Motor neuron (in vitro differentiated cells): ENCODE measurements around the gene UCP1. TPM values are rescaled to one million over a fixed set of nuclear protein-coding genes. Genes with fewer than 3 reads are reported as not detected.

Experiments used
- ATAC-seq, 8 experiments: fragments of 200-7000 bp; cut with Tn5 transposase; replicated peaks in 6 of 8; 2 replicates each; pipeline ENCODE4 v1.8.0; 2021; ENCODE audit warnings: mild to moderate bottlenecking in 8 of 8, moderate library complexity in 8 of 8
- H3K27ac ChIP-seq, 2 donors: fragments of 250-450 bp; sonication (Bioruptor Pico); 2 replicates each; pipeline ENCODE4 v1.9.0; 2021; ENCODE audit warnings: antibody characterized with exemption in 2 of 2, mild to moderate bottlenecking in 2 of 2, moderate library complexity in 1 of 2
- H3K4me1 ChIP-seq, 2 donors: fragments of 250-450 bp; sonication (Bioruptor Pico); replicated peaks in 1 of 2; 2 replicates each; pipeline ENCODE4 v1.6.1; 2021; ENCODE audit warnings: antibody characterized with exemption in 2 of 2, mild to moderate bottlenecking in 2 of 2, moderate library complexity in 1 of 2
- H3K4me3 ChIP-seq, 5 donors: fragments of 250-450 bp; sonication (Bioruptor Pico); 2 replicates each; pipeline ENCODE4 v1.9.0; 2021; ENCODE audit warnings: antibody characterized with exemption in 5 of 5, mild to moderate bottlenecking in 5 of 5, moderate library complexity in 4 of 5
- WGBS, 10 experiments: fragments of 450-650 bp; shearing (Covaris generic); methylation state at CpG; one replicate each; pipeline ENCODE4 v1.0.0; 2022; 5-methylcytosine and 5-hydroxymethylcytosine counted together
- in situ Hi-C, 9 experiments: fragments of 400-800 bp; cut with MboI; loops; one replicate each; pipeline ENCODE4 v1.15.0; 2021; ENCODE audit warnings: low sequenced_read_pairs in 9 of 9, low pct_unique_long_range_greater_than_20kb in 2 of 9; ENCODE audit not compliant: unreplicated experiment in 9 of 9
- total RNA-seq, 8 experiments: library from RNA; unstranded; fragments of 300-600 nt; gene quantifications; 2 replicates each; pipeline versions ENCODE4 v1.2.3 to v1.2.4, GENCODE V29; 2022

Gene UCP1
- total RNA-seq, 8 experiments from 2014 or later = 0.16 to 0.54 (median 0.29) TPM; not detected in 3

DNA sequence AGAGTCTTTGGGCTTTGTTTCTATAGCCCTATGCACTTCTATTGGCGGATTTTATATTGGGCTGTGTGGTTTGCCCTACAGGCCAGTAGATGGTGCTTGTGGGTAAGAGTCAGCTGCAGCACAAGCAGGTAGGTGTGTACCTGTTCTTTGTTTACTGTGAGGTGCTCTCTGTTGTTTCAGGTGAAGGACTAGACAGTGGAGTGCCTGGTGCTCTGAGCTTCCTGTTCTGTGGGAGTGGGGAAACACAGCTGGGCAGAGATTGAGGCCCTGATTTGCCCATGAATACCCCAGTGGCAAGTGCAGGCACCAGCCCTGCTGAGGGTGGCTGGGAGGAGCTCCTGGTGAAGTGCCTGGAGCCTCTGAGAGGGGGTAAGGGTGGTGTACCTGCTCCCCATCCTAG is 26.3 kb upstream of the UCP1 start:
- peak in 3 of 8 experiments; percentile 53 to 77 (median 67) for ATAC-seq
- in situ Hi-C loops = no loop called here
- WGBS, 10 experiments = 0 to 100% (median 71%) methylated on average over 1 of the region's 1 CpG; no CpG with 5 or more reads in 5 of the 10 experiments
- Histone ChIP-seq H3K4me1 (no peaks in the 10 kb centered on the region), H3K27ac (no peak overlapping the region), H3K4me3 (no peak overlapping the region)

DNA sequence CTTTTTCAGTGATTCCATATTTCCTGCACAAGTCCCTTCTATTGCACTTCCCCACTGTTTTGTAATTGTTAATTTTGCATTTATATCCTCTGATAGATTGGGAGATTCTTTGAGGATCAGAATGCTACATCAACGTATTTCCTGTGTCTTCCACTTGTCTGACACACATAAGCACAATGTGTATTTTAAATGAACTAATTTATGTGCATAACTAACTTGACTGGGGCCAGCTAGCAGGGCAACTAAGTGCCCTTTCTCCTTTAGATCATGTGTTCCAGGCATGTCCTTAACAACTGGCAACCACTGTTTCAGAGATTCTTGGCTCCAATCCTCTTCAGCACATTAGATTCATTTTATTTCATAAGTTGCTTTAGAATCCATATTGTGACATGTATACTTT is 15.7 kb upstream of the UCP1 start:
- H3K4me3 ChIP-seq = no peak overlapping the region
- peak in 2 of 8 experiments; percentile 64 to 76 for ATAC-seq
- WGBS, 10 experiments = 0 to 67% (median 50%) methylated on average over 1 of the region's 1 CpG; no CpG with 5 or more reads in 3 of the 10 experiments
- peaks cover 3 to 6% of the 10 kb centered on the region in 2 donors for H3K4me1 ChIP-seq
- no peak overlapping the region for H3K27ac ChIP-seq
- in situ Hi-C loops = no loop called here

DNA sequence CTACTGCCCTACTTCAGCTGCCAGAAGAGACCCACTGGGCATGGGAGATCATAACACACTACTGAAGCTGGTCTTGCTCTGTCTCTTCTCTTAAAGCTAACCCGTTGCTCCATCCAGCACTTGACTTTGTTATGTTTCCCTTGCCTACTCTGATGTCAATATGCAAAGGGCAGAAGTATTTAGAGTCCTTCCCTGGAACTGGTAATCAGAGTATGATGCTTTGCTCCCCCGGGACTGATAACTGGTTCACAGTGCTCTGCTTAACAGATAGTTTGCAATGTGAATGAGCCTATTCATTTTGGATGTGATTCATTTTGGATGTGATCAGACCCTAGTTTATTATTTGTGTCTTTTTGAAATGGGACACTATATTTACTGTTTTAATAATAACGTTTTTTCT is 12.3 kb upstream of the UCP1 start:
- WGBS, 10 experiments = 0 to 79% (median 51%) methylated on average over 1 to 3 of the region's 3 CpGs
- no peak overlapping the region for H3K4me3 ChIP-seq
- peaks cover 3 to 6% of the 10 kb centered on the region in 2 donors for H3K4me1 ChIP-seq
- ATAC-seq = peak in 2 of 8 experiments; percentile 30 to 77
- in situ Hi-C loops = no loop called here
- no peak overlapping the region for H3K27ac ChIP-seq

DNA sequence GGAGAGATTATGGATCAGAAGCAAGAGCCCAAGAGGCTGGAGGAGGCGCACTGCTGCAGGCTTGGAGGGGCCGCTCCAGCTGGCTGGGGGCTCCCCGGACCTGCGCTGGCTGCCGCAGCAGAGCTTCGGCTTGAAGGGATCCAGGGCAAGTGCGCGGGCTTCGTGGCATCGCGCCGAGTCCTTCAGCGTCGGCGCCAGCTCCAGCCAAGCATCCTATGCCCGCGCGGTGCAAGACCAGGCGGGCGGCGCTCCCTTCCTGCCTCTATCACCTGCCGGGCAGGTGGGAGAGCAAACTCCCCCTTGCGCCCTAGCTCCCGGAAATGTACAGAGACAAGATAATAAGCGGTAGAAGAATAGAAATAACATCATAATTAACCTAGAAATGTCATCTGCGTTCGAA is 10.5 kb upstream of the UCP1 start:
- in situ Hi-C loops = no loop called here
- Histone ChIP-seq H3K4me1 (peaks cover 3 to 6% of the 10 kb centered on the region in 2 donors), H3K4me3 (no peak overlapping the region), H3K27ac (no peak overlapping the region)
- 0 to 91% (median 30%) methylated on average over 2 to 19 of the region's 27 CpGs; no CpG with 5 or more reads in 1 of the 10 experiments for WGBS, 10 experiments
- peak in 1 of 8 experiments; percentile 46 for ATAC-seq

DNA sequence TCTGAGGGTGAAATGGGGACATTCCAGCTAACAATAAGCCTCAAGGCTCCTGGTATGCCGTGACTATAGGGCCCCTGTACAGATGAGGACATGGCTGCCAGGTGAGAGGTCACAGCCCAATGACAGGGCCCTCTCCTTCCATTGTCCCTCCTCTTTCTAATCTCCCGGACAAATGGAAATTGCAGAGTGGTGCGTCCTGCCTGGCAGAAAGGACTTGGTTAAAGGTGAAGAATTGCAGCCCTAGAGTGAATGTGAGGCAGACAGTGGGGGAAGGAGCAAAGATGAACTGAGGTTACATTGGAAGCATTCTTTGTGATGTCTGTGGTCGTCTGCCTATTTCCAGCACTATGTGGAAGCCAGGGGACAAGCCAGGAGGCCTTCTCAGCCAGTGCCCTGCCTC is 6.7 kb upstream of the UCP1 start:
- no peak overlapping the region for H3K27ac ChIP-seq
- H3K4me3 ChIP-seq = no peak overlapping the region
- in situ Hi-C loops = no loop called here
- no peaks in the 10 kb centered on the region for H3K4me1 ChIP-seq
- ATAC-seq = no peak
- 0 to 74% (median 50%) methylated on average over 1 to 4 of the region's 4 CpGs; no CpG with 5 or more reads in 3 of the 10 experiments for WGBS, 10 experiments

DNA sequence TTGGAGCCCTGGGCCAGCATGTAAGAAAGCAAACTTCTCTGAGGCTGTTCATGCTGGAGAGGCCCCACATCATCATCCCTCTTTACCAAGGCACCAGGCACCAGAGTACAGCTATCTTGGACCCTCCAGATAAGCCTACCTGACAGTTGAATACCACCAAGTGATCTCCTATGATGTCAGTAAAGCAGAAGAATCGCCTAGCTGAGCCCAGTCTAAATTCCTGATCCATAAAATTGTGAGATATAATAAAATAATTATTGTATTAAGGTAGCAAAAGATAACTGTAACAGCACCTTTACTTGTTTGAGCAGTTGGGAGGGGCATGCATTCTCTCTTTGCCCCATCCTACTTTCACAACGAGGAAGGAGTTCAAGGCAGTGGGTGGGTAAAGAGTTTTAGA is 2.9 kb upstream of the UCP1 start:
- Histone ChIP-seq H3K27ac (no peak overlapping the region), H3K4me1 (peaks cover 0 to 10% of the 10 kb centered on the region in 2 donors), H3K4me3 (no peak overlapping the region)
- WGBS, 10 experiments = 0 to 86% (median 59%) methylated on average over 1 to 2 of the region's 2 CpGs; no CpG with 5 or more reads in 1 of the 10 experiments
- no peak for ATAC-seq
- in situ Hi-C loops = no loop called here

DNA sequence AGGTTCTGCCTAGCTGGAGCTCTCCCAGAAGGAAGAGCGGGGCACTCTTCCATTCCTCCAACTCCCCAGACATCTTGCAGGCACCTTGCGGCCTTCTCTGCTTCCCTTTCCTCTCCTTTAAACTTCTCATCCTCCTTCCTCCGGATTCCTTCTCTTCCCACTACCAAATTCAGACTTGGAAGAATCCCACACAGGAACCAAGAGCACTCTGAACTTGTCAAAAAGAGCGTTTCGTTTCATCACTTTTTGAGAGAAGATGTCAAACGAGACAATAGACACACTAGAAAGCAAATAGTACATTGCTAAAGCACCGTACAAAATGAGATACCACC is 512 bp upstream of the UCP1 start:
- WGBS, 10 experiments = 22 to 54% (median 36%) methylated on average over 2 to 6 of the region's 7 CpGs; no CpG with 5 or more reads in 5 of the 10 experiments
- peak overlapping the region; percentile 30 to 40 (median 31) for H3K4me3 ChIP-seq
- H3K27ac ChIP-seq = no peak overlapping the region
- in situ Hi-C loops = no loop called here
- peaks cover 0 to 10% of the 10 kb centered on the region in 2 donors for H3K4me1 ChIP-seq
- no peak for ATAC-seq

DNA sequence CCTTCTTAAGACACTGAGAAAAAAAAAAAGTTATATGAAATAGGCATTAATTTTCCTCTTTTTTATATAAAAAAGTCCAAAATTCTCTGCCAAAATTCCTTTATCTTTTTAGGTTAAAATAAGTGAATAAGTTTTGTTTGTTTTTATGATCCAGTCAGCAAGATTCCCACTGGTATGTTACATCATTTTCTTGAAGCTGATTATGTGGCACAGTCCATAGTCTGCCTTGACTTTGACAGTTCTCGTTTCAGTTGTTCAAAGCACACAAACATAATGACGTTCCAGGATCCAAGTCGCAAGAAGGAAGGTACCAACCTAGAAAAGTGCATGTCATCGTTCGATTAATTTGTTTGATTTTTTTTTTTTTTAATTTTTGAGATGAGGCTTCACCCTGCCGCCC is 9.1 kb downstream of the UCP1 start:
- no peaks in the 10 kb centered on the region for H3K4me1 ChIP-seq
- WGBS, 10 experiments = 47 to 100% (median 90%) methylated on average over 2 to 6 of the region's 6 CpGs
- no peak overlapping the region for H3K4me3 ChIP-seq
- in situ Hi-C loops = no loop called here
- H3K27ac ChIP-seq = no peak overlapping the region
- no peak for ATAC-seq

DNA sequence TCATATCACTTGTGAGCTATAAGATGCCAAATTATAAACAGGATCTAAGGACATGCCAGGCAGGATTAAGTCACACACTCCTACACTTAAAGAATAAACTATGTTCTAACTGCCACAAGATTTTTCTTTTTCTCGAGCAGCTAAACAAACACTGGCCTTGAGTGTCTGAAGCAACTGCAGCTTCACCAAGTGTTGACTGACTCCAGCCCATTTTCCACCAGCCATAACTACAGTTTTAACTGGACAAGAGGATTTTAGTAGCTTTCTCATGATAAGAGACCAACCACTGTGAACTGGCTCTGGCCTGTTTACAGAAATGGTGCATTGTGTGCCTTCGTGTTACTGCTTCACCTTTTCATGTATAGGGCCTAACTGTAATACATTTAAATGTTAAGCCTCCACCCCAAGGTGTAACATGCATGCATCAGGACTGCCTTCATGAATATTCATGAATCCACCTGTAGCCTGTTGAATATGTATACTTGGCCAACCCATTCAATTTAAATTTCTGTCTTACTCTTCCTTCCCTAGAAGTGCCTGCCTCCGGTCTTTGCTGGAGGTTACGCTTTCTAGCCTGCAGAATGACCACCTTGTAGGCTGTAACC is 10.8 kb downstream of the UCP1 start:
- Histone ChIP-seq H3K4me1 (no peaks in the 10 kb centered on the region), H3K27ac (no peak overlapping the region), H3K4me3 (no peak overlapping the region)
- in situ Hi-C loops = no loop called here
- WGBS, 10 experiments = 20 to 100% (median 79%) methylated on average over 1 to 4 of the region's 4 CpGs
- no peak for ATAC-seq

DNA sequence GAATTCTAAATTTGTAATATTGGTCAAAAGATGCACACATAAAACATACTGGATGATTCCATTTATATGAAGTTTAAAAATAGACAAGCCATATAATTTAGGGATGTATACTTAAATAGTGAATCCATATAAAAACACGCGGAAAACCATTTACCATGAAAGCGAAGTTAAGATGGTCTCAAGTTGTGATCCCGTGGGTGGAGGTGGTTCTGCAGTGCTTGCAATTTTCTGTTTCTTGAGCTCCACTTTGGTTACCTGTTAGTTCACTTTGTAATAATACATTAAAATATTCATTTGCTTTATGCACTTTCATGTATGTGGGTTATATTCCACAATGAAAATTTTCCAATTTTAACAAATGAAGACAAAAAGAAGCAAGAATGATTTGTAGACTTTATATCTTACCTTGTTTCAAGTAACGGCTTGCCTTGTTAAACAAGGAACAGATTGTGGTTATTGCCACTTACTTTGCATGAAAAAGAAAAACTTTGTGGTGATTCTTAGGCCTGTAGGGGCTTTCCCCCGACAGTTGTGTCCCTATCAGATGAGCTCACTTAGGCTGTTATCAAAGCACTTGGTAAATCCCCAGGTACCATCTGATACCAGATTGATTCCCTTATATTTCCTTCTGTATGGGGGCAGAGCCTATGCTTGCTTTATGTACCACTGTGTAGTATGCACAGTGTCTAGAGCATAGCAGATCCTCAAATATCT is 12.2 kb downstream of the UCP1 start:
- Histone ChIP-seq H3K27ac (no peak overlapping the region), H3K4me1 (no peaks in the 10 kb centered on the region), H3K4me3 (no peak overlapping the region)
- ATAC-seq = no peak
- WGBS, 10 experiments = 69 to 98% (median 83%) methylated on average over 3 to 6 of the region's 6 CpGs
- in situ Hi-C loops = no loop called here

DNA sequence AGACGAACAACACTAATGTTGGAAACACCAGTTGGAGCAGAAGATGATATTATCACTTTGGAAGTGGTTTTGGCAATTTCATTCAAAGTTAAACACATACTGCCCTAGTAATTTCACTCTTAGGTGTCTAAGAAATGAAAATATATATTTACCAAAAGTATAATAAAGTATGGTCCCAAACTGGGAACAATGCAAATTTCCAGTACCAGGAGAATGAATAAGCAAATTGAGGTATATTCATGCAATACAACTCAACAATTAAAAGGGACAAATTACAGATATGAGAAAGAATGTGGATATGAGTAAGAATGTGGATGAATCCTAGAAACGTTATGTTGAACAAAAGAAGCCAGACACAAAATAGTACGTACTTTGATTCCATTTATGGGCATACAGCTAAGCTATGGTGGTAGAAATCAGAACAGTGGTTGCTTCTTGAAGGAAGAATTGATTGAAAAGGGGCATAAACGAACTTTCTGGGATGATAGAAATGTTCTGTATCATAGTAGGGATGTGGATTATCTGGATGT is 34.7 kb downstream of the UCP1 start:
- 49 to 100% (median 82%) methylated on average over 2 to 4 of the region's 4 CpGs; no CpG with 5 or more reads in 1 of the 10 experiments for WGBS, 10 experiments
- Histone ChIP-seq H3K27ac (no peak overlapping the region), H3K4me1 (no peaks in the 10 kb centered on the region), H3K4me3 (no peak overlapping the region)
- ATAC-seq = peak in 2 of 8 experiments; percentile 45 to 74
- in situ Hi-C loops = no loop called here

DNA sequence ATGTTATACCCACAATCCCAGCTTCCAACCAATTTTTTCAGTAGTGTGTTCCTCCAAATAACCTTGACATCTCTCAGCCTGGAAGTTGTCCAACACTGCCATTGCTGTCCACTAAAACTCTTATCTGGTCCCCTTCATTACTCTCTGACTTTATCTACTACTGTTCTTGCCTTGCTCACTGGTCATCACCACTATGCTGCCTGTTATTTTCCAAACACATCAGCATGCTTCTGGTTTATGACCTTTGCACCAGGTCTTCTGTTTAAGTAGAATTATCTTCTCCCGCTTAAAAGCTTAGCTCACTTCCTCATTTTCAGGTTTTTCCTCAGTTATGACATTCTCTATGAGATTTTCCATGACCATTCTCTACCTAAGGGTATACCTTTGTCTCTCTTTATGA is 39.3 kb downstream of the UCP1 start:
- ATAC-seq = no peak
- in situ Hi-C loops = no loop called here
- 83 to 100% (median 100%) methylated on average over 1 of the region's 1 CpG; no CpG with 5 or more reads in 1 of the 10 experiments for WGBS, 10 experiments
- no peak overlapping the region for H3K4me3 ChIP-seq
- no peak overlapping the region for H3K27ac ChIP-seq
- H3K4me1 ChIP-seq = peaks cover 2 to 10% of the 10 kb centered on the region in 2 donors

DNA sequence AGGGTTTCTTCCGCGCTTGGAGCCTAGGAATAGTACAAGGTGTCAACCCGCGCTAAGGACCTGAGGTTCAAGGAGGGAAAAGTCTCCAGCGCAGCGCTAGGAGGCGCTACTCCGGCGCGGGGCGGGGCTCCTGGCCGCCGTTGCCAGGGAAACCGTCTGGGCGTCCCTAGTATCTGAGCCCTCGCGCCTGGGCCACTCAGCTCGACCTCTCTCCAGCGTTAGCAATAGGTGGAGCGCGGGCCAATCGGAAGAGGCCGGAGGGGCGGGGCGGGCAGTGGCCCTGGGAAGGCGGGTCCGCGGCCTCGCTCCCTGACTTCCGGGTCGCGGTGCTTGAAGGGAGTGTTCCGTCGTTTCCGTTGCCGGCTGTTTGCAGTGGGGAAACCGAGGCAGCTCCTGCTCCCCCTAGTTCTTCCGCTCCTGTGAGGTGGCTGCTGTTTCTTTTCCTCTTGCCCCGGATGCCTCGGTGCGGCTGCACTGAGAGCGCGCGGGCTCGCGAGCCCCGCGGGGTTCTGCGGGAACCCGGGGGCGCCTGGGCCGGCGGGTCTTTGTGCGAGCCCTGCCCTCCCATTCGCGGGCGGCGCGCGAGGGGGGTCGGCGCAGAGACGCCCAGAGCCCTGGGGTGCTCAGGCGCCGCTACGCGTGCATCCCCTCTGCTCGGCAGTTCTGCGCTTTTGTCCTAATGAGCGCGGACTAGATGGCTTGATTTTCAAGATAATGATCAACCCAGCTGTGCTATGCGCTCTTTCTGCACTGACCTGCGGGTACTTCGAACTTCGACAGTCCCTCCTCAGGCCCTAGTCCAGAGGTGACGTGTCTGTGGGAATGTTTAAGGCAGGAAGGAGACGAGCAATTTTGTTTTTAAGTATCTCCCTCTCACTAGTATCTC is 44.7 kb downstream of the UCP1 start, which contains the start of gene ELMOD2:
Gene ELMOD2 (plus strand): TSS at position 312 of the 886 bp plus-strand sequence. CDS start 1,261 bp downstream, outside the sequence.
- Histone ChIP-seq H3K27ac (peak within 1 kb of the TSS; percentile 54 to 65), H3K4me1 (peaks cover 2 to 10% of the 10 kb centered on the region in 2 donors), H3K4me3 (peak within 1 kb of the TSS; percentile 46 to 66 (median 57))
- in situ Hi-C loops = no loop called here
- peak; percentile 98 to 100 (median 100) for ATAC-seq
- 0 to 8% (median 0%) methylated on average over 1 to 19 of the region's 77 CpGs; no CpG with 5 or more reads in 3 of the 10 experiments for WGBS, 10 experiments
